CD4-positive, alpha-beta memory T cell (primary cell): ENCODE results near the gene ZC3H18. TPM values are rescaled to one million over a fixed set of nuclear protein-coding genes. Genes with fewer than 3 reads are reported as not detected.

Source experiments
- CTCF ChIA-PET: fragments of 350-600 bp; sonication (Branson Sonifier 250); formaldehyde crosslinking; loops from one replicate; lab custom pipeline; 2021; ENCODE audit warnings: inconsistent platforms; ENCODE audit not compliant: partially characterized antibody; lab: Charles Lee
- POLR2A ChIA-PET: fragments of 350-600 bp; sonication (Branson Sonifier 250); formaldehyde crosslinking; loops from one replicate; lab custom pipeline; 2021; ENCODE audit not compliant: partially characterized antibody; lab: Charles Lee
- DNase-seq, 5 donors: peaks; one replicate each; pipeline versions ENCODE4 v3.0.0 to v3.0.0-alpha.2; 2020 to 2022; ENCODE audit warnings: mixed read lengths in 1 of 5
- H3K27ac ChIP-seq: one replicate; pipeline ENCODE4 v1.7.0; 2013; ENCODE audit warnings: low read depth, low read length
- H3K27me3 ChIP-seq: 2 replicates; pipeline ENCODE4 v1.7.0; 2013; ENCODE audit warnings: mild to moderate bottlenecking, low read length, moderate library complexity; ENCODE audit not compliant: insufficient read depth
- H3K36me3 ChIP-seq: 2 replicates; pipeline ENCODE4 v1.7.0; 2013; ENCODE audit warnings: mild to moderate bottlenecking, low read length, moderate library complexity; ENCODE audit not compliant: insufficient read depth
- H3K4me1 ChIP-seq: 2 replicates; pipeline ENCODE4 v1.7.0; 2013; ENCODE audit warnings: mild to moderate bottlenecking, low read length, moderate library complexity; ENCODE audit not compliant: insufficient read depth
- H3K4me3 ChIP-seq, 2 donors: one replicate each; pipeline ENCODE4 v1.7.0; 2013; ENCODE audit warnings: low read length in 2 of 2, mild to moderate bottlenecking in 1 of 2
- H3K9me3 ChIP-seq, 2 donors: one replicate each; pipeline ENCODE4 v1.7.0; 2013; ENCODE audit warnings: low read length in 2 of 2, control low read depth in 1 of 2; ENCODE audit not compliant: control insufficient read depth in 1 of 2
- H3K27ac Mint-ChIP-seq, 7 donors: one replicate each; pipeline ENCODE4 v1.8.0; 2020 to 2021; ENCODE audit warnings: mixed read lengths in 7 of 7, mild to moderate bottlenecking in 6 of 7, inconsistent platforms in 3 of 7, moderate library complexity in 3 of 7
- H3K27me3 Mint-ChIP-seq, 2 donors: one replicate each; pipeline ENCODE4 v1.8.0; 2020 to 2021; ENCODE audit warnings: mixed read lengths in 2 of 2
- H3K36me3 Mint-ChIP-seq, 2 donors: one replicate each; pipeline ENCODE4 v1.8.0; 2020 to 2021; ENCODE audit warnings: mixed read lengths in 2 of 2, inconsistent platforms in 1 of 2, mild to moderate bottlenecking in 1 of 2
- H3K4me1 Mint-ChIP-seq, 4 donors: one replicate each; pipeline ENCODE4 v1.8.0; 2020 to 2021; ENCODE audit warnings: mixed read lengths in 4 of 4, mild to moderate bottlenecking in 1 of 4
- H3K4me3 Mint-ChIP-seq, 8 donors: one replicate each; pipeline ENCODE4 v1.8.0; 2020 to 2021; ENCODE audit warnings: mixed read lengths in 8 of 8, mild to moderate bottlenecking in 7 of 8, moderate library complexity in 6 of 8, inconsistent platforms in 3 of 8
- H3K9me3 Mint-ChIP-seq, 8 donors: one replicate each; pipeline ENCODE4 v1.8.0; 2020 to 2021; ENCODE audit warnings: mixed read lengths in 8 of 8, mild to moderate bottlenecking in 5 of 8, inconsistent platforms in 3 of 8, moderate library complexity in 1 of 8
- intact Hi-C: fragments of 100-400 bp; cut with micrococcal nuclease; formaldehyde crosslinking; loops from one replicate; pipeline ENCODE4 v1.15.1; 2023
- polyA plus RNA-seq, 2 donors: library from polyadenylated mRNA; unstranded; fragments of 300-500 nt; fragmentation: Illumina TruSeq; gene quantifications; one replicate each; pipeline ENCODE4 v1.2.3, GENCODE V29; 2021
- total RNA-seq, 2 experiments: library from RNA; stranded (reverse); gene quantifications; one replicate each; pipeline ENCODE4 v1.2.3, GENCODE V29; 2021

Gene ZC3H18
- total and polyA plus RNA-seq, 4 experiments from 2014 or later: 3.0 to 91.5 (median 54.0) TPM

DNA sequence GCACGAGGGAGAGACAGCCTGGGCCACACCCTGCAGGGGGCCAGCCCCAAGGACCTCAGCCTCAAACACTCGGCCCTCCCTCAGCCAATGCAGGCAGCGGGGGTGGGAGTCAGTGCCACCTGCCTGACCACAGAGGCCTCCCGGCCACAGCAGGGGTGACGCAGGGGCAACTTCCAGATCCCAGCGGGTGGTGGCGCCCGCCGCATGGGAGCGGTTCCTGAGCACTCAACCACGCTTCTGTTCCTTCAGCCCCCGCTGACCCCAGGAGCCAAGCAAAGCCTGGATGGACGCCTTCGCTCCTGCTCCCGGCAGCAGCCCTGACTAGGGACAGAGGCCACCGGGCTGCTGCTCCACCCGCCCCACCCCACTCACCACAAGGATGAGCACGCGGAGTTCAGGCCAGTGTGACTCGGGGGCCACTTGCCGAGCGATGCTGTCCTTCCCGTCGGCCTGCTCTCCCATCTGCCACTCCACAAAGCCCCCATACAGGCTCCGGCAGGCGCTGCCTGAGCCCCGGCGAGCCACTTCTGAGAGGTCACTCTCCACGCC, 85.6 kb downstream of the ZC3H18 start:
- Mint-ChIP-seq H3K4me3 (no peak overlapping the region), H3K9me3 (no peaks in the 10 kb centered on the region), H3K4me1 (peaks cover 2 to 13% (median 5%) of the 10 kb centered on the region in 4 donors), H3K27ac (peak overlapping the region in 1 of 7 donors; percentile 35), H3K27me3 (no peaks in the 10 kb centered on the region), H3K36me3 (peaks cover 0 to 12% of the 10 kb centered on the region in 2 donors)
- no peaks in the 10 kb centered on the region for H3K9me3 ChIP-seq
- no peaks in the 10 kb centered on the region for H3K36me3 ChIP-seq
- H3K27ac ChIP-seq: no peak overlapping the region
- CTCF ChIA-PET: no interaction called here
- POLR2A ChIA-PET: no interaction called here
- H3K4me3 ChIP-seq: no peak overlapping the region
- peaks cover 13% of the 10 kb centered on the region for H3K4me1 ChIP-seq
- no peak for DNase-seq
- H3K27me3 ChIP-seq: no peaks in the 10 kb centered on the region
- intact Hi-C loops: no loop called here

DNA sequence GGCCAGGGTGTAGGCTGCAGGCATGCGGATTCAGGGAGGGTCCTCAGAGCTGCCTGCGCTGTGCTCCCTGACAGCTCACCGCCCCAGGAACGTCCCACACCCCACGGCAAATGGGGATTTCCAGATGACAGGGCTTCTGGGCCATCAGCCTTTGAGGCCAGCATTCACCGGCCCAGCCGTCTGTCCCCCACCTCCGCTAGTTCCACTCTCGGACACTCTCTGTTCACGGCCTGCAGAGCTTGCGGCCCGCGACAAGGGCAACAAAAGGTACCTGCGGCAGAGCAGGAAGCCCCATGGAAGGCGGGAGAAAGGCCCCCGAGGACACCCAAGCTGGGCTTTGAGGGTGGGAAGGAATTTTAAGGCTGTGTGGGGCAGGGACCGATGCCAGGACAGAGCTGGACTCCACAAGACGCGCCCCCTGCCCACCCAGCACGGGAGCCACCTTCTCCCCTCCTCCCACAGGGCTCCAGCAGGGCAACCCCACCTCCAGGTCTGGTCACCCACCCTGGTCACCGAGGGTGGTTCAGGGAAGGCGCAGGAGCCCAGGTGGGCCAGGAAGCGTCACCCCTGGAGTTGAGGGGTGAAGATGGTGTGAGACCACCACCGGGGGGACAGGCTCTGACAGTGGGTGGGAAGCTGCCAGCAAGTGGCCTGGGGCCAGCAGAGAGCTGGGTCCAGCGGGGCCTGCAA, 86.2 kb downstream of the ZC3H18 start:
- DNase-seq: no peak
- peaks cover 13% of the 10 kb centered on the region for H3K4me1 ChIP-seq
- H3K4me3 ChIP-seq: no peak overlapping the region
- Mint-ChIP-seq H3K9me3 (no peaks in the 10 kb centered on the region), H3K27ac (peak overlapping the region in 1 of 7 donors; percentile 42), H3K4me3 (no peak overlapping the region), H3K36me3 (peaks cover 0 to 8% of the 10 kb centered on the region in 2 donors), H3K27me3 (no peaks in the 10 kb centered on the region), H3K4me1 (peaks cover 2 to 12% (median 3%) of the 10 kb centered on the region in 4 donors)
- no peak overlapping the region for H3K27ac ChIP-seq
- H3K27me3 ChIP-seq: no peaks in the 10 kb centered on the region
- ChIA-PET POLR2A (no interaction called here), CTCF (no interaction called here)
- no peaks in the 10 kb centered on the region for H3K9me3 ChIP-seq
- intact Hi-C loops: no loop called here
- no peaks in the 10 kb centered on the region for H3K36me3 ChIP-seq

DNA sequence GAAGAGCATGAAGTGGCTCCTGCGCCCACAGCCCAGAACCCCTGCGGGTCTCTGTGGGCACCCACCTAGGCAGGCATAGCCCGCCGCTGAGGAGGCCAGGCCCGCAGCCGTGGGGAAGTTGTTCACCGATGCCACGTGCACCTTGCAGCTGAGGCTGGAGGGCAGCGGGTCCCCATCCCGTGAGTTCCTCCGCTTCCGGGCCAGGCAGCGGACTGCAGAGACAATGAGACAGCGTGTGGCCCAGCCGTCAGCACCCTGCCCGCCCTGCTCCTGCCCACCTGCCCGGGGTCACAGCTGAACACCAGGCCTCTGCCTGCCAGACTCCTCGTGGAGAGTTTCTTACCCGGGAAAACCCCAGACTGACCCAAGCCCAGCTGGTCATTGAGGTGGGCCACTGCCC, 87.2 kb downstream of the ZC3H18 start:
- intact Hi-C loops: no loop called here
- Histone ChIP-seq H3K27ac (no peak overlapping the region), H3K4me1 (peaks cover 10% of the 10 kb centered on the region), H3K27me3 (no peaks in the 10 kb centered on the region), H3K36me3 (no peaks in the 10 kb centered on the region), H3K4me3 (no peak overlapping the region), H3K9me3 (no peaks in the 10 kb centered on the region)
- Mint-ChIP-seq H3K4me1 (peaks cover 5 to 14% (median 6%) of the 10 kb centered on the region in 4 donors), H3K4me3 (no peak overlapping the region), H3K27me3 (no peaks in the 10 kb centered on the region), H3K27ac (no peak overlapping the region), H3K9me3 (no peaks in the 10 kb centered on the region), H3K36me3 (peaks cover 0 to 7% of the 10 kb centered on the region in 2 donors)
- DNase-seq: no peak
- ChIA-PET POLR2A (no interaction called here), CTCF (no interaction called here)

DNA sequence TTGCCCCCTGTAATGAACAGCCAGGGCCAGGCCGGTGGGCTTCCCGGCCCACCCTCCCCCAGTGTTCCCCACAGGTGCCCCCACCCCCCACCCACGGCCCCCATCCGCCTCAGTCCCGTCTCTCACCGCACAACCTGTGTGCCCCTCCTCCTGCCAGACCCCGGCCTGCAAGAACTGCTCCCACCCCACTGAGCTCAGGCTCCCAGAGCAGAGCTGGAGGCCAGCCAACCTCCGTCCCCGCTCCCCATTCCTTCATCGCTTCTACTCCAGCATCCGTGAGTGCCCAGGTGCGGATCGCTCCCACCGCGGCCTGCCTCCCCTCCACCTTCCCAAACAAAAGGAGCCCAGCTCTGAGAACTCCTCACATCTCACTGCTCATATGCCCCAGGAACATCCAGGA, 88.5 kb downstream of the ZC3H18 start:
- H3K4me3 ChIP-seq: no peak overlapping the region
- H3K36me3 ChIP-seq: no peaks in the 10 kb centered on the region
- peaks cover 11% of the 10 kb centered on the region for H3K4me1 ChIP-seq
- Mint-ChIP-seq H3K4me1 (peaks cover 7 to 17% (median 10%) of the 10 kb centered on the region in 4 donors), H3K9me3 (peaks cover 0 to 2% (median 0%) of the 10 kb centered on the region in 8 donors), H3K36me3 (peaks cover 0 to 13% of the 10 kb centered on the region in 2 donors), H3K4me3 (no peak overlapping the region), H3K27ac (no peak overlapping the region), H3K27me3 (no peaks in the 10 kb centered on the region)
- DNase-seq: no peak
- no peak overlapping the region for H3K27ac ChIP-seq
- H3K9me3 ChIP-seq: no peaks in the 10 kb centered on the region
- intact Hi-C loops: no loop called here
- no peaks in the 10 kb centered on the region for H3K27me3 ChIP-seq
- CTCF ChIA-PET: no interaction called here
- POLR2A ChIA-PET: interaction anchor here (0.9 kb wide), 1 partner anchor 42 kb away, joined by 3 read pairs; no protein-coding TSS in a partner anchor

DNA sequence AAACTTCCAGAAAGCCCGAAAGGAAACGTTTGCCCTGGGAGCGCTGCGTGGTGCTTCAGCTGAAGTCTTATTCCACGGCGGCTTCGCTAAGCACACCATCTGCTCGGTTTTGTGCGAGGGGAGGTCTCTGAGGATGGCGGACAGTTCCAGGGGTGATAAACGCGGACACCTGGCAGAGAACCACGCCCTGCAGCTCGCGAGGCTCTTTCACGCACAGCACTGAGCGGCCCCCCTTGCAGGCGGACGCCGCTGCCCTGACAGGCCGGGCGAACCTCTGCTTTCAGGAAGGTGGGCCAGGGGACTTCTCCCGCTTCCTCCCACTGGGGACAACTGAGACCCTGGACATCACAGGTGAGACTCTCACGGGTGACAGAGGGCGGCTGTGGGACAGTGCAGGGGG, 89.0 kb downstream of the ZC3H18 start:
- H3K9me3 ChIP-seq: no peaks in the 10 kb centered on the region
- H3K4me3 ChIP-seq: no peak overlapping the region
- H3K4me1 Mint-ChIP-seq: peaks cover 9 to 17% (median 13%) of the 10 kb centered on the region in 4 donors
- H3K4me1 ChIP-seq: peaks cover 15% of the 10 kb centered on the region
- no peak overlapping the region for H3K27ac Mint-ChIP-seq
- ChIA-PET CTCF (no interaction called here), POLR2A (interaction anchor here (0.9 kb wide), 1 partner anchor 41 kb away, joined by 3 read pairs; no protein-coding TSS in a partner anchor)
- H3K27ac ChIP-seq: no peak overlapping the region
- no peak overlapping the region for H3K4me3 Mint-ChIP-seq
- peaks cover 0 to 13% of the 10 kb centered on the region in 2 donors for H3K36me3 Mint-ChIP-seq
- intact Hi-C loops: no loop called here
- no peak for DNase-seq
- H3K27me3 ChIP-seq: no peaks in the 10 kb centered on the region
- peaks cover 0 to 2% (median 0%) of the 10 kb centered on the region in 8 donors for H3K9me3 Mint-ChIP-seq
- no peaks in the 10 kb centered on the region for H3K27me3 Mint-ChIP-seq
- H3K36me3 ChIP-seq: no peaks in the 10 kb centered on the region

DNA sequence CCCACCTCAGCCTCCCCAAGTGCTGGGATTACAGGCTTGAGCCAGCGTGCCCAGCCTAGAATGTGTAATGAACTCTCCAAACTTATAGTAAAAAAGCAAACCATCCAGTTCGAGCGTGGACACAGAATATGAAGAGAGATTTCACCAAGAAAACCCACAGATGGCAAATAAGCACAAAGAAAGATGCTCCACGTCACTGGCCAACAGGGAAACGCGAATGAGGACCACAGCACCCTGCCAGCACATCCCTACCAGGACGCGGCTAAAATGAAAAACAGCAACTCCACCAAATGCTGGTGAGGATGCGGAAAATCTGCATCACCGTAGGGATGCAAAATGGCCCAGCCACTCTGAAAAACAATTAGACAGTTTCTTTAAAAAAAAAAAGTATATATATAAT, 91.3 kb downstream of the ZC3H18 start:
- intact Hi-C loops: no loop called here
- H3K4me1 Mint-ChIP-seq: peaks cover 9 to 22% (median 15%) of the 10 kb centered on the region in 4 donors
- peak overlapping the region in 5 of 7 donors; percentile 2 to 80 (median 25) for H3K27ac Mint-ChIP-seq
- H3K4me1 ChIP-seq: peaks cover 16% of the 10 kb centered on the region
- POLR2A ChIA-PET: no interaction called here
- H3K9me3 ChIP-seq: no peaks in the 10 kb centered on the region
- no peaks in the 10 kb centered on the region for H3K36me3 ChIP-seq
- peaks cover 0 to 8% of the 10 kb centered on the region in 2 donors for H3K36me3 Mint-ChIP-seq
- peaks cover 0 to 2% (median 0%) of the 10 kb centered on the region in 8 donors for H3K9me3 Mint-ChIP-seq
- DNase-seq: no peak
- CTCF ChIA-PET: no interaction called here
- no peak overlapping the region for H3K27ac ChIP-seq
- peak overlapping the region in 6 of 8 donors; percentile 1 to 89 (median 46) for H3K4me3 Mint-ChIP-seq
- H3K4me3 ChIP-seq: no peak overlapping the region
- H3K27me3 ChIP-seq: no peaks in the 10 kb centered on the region
- H3K27me3 Mint-ChIP-seq: no peaks in the 10 kb centered on the region

DNA sequence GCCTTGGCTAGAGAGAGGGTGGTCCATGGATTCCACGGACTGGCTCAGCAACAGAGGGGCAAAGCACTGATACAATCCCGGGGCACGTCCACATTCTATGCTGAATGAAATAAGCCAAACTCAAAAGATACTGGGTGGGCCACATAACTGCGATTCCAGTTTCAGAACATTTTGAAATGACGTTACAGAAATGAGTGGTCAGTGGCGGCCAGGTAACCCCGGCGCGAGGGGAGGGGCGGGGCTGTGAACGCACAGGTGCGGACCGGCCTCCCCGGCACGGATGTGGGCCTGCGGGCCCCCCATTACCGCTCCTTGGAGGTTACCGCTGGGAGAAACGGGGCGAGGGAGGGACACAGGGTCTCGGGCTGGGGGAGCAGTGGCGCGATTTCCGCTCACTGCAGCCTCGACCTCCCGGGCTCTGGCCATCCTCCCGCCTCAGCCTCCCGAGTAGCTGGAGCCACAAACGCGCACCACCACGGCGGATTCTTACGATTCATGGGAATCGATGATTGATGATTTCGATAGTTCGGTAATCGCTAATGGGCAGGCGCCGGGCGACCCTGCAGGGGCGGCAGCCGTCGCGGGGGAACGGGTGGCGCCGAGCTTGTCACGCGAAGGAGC, 92.1 kb downstream of the ZC3H18 start:
- Histone ChIP-seq H3K9me3 (no peaks in the 10 kb centered on the region), H3K4me3 (peak overlapping the region; percentile 57 to 95), H3K4me1 (peaks cover 16% of the 10 kb centered on the region), H3K27me3 (no peaks in the 10 kb centered on the region), H3K27ac (peak overlapping the region; percentile 83), H3K36me3 (no peaks in the 10 kb centered on the region)
- intact Hi-C loops: no loop called here
- H3K4me1 Mint-ChIP-seq: peaks cover 10 to 22% (median 15%) of the 10 kb centered on the region in 4 donors
- H3K36me3 Mint-ChIP-seq: peaks cover 0 to 8% of the 10 kb centered on the region in 2 donors
- ChIA-PET POLR2A (interaction anchor here (0.8 to 3.8 kb wide), 12 partner anchors 10 to 119 kb away, joined by 3 to 53 read pairs (median 7); partner anchors contain the start of genes CYBA and ZC3H18), CTCF (interaction anchor here (1.0 kb wide), 1 partner anchor 42 kb away, joined by 3 read pairs; no protein-coding TSS in a partner anchor)
- no peak for DNase-seq
- no peaks in the 10 kb centered on the region for H3K27me3 Mint-ChIP-seq
- H3K9me3 Mint-ChIP-seq: peaks cover 0 to 2% (median 0%) of the 10 kb centered on the region in 8 donors
- peak overlapping the region; percentile 78 to 95 (median 89) for H3K4me3 Mint-ChIP-seq
- peak overlapping the region; percentile 80 to 98 (median 95) for H3K27ac Mint-ChIP-seq
